Measurements from ENCODE around the gene LCN15.
A peak's percentile ranks its signal among the peaks of the same experiment; 100 is the strongest.
"Not testable (repeated sequence)": the region's sequence is repeated elsewhere in the genome, so short reads cannot be mapped to it uniquely, and the experiment has no call there.

Gene LCN15

DNA sequence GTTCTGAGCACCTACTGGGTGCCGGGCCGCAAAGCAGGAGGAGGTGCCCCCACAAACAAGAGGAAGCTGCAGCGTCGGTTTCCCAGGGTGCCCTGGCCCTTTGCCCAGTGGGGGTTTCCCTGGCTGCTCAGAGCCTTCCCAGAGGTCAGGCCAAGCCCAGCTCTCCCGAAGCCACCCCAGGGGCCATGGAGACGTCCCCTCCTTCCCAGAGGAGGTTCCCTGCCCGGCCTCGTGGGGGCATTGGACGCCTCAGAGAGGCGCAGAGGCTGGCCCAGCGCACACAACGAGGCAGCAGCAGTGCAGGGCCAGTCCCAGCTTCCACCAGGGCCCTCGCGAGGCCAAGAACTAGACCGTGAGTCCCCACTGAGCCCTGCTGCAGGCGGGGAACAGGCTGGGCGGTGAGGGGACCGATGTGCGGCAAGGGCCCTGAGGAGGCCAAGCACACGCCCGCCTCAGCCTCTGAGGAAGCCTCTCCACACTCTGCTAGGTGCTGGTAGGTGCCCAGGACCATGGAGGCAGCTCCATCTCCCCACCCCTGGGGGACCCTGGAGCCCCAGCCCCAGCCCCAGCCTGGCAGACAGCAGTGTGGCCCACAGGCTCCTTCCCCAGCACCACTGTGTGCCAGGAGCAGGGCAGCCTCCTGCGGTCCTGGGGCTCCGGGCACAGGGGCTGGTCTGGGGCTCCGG lies 45.0 kb downstream of the LCN15 start:
- peak in 1 of 2 donors; percentile 22 for DNase-seq

DNA sequence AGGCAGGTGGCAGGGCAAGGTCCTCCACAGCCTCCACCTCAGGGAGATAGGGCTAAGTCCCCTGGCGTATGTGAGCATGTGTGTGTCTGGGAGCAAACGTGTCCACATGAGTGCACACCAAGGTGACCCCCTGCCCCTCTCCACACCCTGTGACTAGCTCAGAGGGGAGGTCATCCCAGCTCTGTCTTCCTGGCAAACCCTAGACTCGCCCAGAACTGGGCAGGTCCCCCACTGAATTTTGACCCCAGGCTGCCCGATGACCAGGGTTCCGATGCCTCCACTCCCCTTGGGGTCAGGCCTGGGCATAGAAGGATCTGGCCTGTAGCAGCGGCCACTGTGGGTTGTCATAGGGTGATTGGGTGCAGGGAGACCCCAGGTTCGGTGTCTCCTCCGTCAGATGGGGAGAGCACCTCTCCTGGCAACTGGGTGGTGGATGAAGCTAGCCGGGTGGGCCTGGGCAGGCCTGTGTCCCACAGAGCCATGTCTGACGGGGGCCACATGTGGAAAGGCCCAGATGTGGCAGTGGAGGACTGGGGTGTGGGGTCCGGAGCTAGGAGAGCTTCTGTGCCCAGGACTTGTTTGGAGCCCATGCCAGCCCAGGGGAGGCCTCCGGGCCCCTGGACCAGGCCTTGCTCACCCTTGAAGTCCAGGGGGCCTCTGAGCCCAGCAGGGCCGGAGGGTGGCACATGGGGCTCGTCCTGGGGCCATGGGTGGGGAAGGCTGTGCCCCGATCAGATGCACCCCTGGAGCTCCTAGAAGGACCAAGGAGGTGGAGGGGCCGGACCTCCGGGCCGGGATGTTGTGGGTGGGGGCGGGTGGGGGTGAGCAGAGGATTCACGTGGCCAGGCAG lies 45.7 kb downstream of the LCN15 start:
- DNase-seq = no peak

DNA sequence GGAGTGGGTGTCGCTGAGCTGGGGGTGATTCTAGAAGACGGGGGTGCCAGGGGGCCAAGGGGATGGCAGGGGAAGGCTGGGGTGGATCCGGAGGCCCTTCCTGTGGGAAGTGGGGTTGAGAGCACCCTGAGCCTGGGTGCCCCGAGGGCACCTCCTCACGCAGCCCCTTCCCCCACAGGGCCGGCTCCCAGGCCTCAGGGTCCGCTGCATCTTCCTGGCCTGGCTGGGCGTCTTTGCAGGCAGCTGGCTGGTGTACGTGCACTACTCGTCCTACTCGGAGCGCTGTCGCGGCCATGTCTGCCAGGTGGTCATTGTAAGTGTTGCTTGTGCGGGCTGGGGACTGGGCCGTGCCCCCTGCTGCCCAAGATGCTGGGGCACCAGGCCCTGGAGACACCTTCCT lies 46.9 kb downstream of the LCN15 start:
- no peak for DNase-seq

DNA sequence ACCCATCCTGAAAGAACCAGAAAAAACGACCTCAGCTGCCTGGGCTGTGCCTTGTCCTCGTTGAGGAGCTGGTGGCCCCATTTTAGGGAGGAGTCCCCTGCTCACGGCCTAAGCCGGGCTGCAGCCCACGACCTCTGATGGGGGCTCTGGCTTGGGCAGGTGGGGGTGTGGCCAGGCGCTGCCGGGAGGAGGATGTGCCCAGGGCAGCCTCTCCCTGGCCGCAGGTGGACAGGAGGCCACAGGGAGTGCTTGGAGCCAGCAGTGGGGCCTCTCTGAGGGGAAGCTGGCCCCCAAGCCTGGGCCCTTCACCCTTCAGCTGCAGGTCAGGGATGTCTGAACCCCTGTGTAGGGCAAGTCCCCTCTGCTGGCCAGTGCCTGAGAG lies 49.4 kb downstream of the LCN15 start:
- DNase-seq = no peak

DNA sequence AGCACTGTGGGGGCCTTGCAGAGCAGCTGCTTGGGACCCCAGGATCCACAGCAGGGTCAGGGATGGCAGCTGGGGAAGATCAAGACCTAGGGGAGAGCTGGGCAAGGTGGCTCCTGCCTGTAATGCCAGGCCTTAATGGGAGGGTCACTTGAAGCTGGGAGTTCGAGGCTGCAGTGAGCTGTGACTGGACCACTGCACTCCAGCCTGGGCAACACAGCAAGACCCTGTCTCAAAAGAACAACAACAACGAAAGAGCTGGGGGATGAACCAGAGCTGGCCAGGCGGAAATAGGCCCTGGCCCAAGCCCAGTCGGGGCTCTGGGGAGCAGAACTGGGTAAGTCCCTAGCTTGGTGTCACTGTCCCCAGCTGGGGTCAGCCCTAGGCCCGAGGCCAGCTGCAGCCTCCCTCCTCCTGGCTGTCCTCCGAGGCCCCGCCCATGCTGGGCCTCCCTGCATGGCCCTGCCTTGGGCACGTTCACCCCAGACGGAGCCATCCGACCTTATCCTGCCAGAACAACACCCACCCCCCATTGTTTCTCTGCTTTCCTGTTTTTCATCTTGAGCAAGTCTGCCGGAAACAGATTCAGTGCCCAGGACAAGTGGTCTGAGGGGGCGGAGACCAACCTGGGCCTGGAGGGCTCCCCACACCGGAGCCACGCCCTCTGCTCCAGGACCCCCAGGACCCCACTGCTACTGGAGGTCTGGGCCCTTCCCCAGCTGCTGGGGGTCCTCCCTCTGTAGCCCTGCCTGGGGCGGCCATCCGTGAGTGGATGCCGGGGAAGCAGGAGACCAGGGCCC lies 50.0 kb downstream of the LCN15 start:
- DNase-seq = no peak

DNA sequence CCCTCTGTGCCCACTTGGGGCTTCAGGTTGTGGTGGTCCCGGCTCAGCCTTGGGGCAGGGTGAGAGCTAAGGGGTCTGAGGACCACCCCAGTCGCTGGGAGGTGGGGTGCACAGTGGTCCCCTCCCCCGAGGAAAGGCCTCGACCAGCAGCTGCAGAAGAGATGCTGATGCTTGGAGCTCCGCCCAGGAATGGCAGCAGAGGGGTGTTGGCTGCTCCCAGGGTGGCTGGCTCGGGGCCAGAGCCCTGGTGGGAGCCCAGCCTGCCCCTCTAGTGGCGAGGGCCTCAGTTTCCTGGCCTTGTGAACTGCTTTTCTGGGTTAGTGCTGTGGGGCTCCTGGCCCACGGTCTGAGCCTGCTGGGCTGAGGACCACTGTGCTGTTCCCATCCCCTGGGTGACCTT lies 50.8 kb downstream of the LCN15 start:
- DNase-seq = no peak

DNA sequence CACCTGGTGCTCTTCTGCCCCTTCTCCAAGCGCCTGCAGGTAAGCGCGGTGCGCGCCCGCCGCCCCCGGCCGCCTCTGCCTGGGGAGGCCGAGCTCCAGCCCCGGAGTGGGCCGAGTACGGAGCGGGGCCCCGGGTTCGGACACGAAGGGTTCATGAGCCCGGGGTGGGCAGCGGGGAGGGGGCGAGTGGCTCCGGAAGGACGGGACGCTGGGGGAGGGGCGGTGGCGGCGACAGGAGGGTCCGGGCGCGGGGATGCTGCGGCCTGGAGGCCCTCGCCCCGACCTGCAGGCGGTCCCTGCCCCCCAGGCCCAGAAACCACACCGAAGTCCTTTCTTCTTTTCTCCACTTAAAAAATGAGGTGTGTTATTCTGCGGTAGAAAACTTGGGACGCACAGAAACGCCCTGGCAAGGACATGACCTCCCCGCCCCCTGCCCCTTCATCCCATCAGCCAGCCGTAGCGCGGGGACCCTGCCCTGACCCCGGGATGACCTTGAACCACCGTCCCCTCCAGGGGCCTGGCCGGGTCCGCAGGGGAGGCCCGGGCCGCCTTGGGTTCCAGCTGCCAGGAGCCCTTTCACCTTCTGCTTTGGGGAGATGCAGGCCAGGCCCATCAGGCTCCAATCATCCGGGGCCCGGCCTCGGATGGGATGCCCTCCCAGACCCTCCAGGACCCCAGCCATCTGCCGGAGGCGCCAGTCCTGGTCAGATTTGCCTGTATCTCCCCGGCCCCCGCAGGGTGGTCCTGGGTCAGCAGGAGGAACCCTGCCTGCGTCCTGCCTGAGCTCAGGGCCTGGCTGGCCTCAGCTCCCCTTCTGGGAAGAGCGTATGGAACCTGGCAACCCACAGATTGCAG lies 51.4 kb downstream of the LCN15 start:
- DNase-seq = no peak

DNA sequence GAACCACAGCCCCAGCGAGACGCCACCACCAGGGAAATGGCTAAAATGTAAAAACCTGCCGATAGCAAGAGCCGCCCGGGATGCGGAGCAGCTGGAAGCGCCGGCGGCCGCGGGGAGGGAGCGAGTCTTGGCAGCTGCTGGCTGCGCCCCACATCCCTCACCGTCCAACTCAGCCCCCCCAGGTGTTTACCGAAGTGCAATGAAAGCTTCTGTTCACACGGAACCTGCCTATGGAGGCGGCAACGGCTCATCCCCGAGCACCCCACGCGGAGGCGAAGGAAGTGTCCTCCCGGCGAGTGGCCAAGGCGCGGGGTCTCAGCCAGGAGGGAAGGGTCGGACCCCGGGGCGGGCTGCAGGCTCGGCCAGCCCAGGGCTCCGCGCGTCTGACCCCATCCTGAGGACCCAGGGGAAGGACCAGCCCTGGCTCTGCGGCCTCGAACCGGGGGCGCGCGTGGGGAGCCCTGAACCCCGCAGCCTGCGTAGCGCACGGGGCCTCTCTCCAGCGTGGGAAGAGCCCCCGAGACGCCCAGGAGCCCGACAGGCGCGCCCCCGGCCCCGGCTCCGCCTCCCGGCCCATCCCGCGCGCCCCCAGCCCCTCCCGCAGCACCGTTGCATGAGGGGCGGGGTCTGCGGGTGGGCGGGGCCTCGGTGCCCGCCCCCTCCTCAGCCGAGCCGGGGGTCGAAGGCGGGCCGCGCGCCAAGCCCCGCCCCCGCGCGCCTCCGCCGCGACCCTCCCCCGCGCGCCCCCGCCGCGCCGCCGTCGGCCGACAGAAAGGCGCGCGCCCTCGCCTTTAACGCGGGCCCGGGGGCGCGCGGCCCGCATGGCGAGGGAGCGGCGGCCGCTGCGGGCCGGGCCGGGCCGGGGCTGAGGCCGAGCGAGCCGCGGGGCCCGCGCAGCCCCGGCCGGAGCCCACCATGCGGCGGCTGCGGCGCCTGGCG lies 52.3 kb downstream of the LCN15 start, which contains the start of gene DIPK1B:
Gene DIPK1B, plus strand, starts transcription at position 822 of the 939 bp plus-strand sequence. Its CDS starts 94 bp downstream, at position 916.
- DNase-seq = no peak

DNA sequence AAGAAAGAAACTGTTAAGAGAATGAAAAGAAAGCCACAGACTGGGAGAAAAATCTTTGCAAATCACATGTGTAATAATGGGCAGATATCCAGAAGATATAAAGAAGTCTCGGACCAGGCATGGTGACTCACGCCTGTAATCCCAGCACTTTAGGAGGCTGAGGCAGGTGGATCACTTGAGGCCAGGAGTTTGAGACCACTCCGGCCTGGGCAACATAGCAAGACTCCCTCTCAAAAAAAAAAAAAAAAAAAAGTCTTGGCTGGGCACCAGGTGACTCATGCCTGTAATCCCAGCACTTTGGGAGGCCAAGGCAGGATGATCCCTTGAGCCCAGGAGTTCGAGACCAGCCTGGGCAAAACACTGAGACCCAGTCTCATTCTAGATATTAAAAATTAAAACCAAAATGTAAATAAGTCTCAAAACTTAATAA lies 53.1 kb downstream of the LCN15 start:
- DNase-seq = not testable (repeated sequence)

DNA sequence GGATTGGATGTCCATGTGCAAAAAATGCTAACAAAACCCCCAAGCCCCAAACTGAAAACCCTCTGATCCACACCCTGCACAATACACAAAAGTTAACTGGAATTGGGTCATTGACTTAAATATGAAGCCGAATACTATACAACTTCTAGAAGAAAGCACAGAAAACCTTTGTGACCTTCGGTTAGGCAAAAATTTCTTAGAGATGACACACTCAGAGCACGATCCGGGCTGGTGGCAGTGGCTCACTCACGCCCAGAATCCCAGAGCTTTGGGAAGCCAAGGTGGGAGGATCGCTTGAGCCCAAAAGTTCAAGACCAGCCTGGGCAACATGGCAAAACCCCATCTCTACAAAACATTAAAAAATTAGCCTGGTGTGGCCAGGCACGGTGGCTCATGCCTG lies 53.8 kb downstream of the LCN15 start:
- no peak for DNase-seq

Data from stimulated activated CD4-positive, alpha-beta T cell treated with anti-CD3 and anti-CD28 coated beads, Interleukin-2, amount 100 ng/mL, for 24 hours (primary cell).